HG02588 (cell line): ENCODE results near the gene CYP4F11.
"Not testable (repeated sequence)": the region's sequence is repeated elsewhere in the genome, so short reads cannot be mapped to it uniquely, and the experiment has no call there.

Experiments used
- ATAC-seq: cut with Tn5 transposase; IDR thresholded peaks from one replicate; pipeline ENCODE4 v1.9.1; 2021; ENCODE audit warnings: mild to moderate bottlenecking, moderate library complexity; ENCODE audit not compliant: unreplicated experiment

Gene CYP4F11

DNA sequence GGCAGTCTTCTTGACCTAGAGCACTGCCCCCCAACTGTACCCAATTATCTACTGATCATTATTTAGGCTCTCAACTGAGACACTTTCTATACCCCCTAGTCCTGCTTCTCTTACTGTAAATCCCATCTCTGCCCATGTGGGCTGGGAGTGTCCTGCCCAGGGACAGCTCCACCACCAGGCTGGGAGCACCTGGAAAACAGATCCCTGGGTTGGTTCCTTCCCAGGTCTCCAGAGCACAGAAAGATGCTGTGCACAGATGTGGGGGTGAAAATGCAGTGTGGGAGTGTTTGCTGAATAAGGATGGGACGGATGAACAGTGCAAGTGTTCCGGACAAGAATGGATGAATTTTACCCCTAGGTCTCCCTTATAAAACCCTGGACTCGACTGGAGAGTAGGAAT is 49.2 kb downstream of the CYP4F11 start:
- ATAC-seq: no peak

DNA sequence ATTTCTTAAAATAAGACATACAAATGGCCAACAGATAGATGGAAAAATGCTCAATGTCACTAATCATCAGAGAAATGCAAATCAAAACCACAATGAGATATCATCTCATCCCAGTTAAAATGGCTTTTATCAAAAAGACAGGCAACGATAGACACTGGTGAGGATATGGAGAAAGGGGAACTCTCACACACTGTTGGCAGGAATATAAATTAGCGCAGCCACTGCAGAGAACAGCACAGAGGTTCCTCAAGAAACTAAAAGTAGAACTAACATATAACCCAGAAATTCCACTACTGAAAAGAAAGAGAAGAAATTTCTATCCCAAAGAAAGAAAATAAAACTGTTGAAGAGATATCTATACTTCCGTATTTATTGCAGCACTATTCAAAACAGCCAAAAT is 51.0 kb downstream of the CYP4F11 start:
- not testable (repeated sequence) for ATAC-seq

DNA sequence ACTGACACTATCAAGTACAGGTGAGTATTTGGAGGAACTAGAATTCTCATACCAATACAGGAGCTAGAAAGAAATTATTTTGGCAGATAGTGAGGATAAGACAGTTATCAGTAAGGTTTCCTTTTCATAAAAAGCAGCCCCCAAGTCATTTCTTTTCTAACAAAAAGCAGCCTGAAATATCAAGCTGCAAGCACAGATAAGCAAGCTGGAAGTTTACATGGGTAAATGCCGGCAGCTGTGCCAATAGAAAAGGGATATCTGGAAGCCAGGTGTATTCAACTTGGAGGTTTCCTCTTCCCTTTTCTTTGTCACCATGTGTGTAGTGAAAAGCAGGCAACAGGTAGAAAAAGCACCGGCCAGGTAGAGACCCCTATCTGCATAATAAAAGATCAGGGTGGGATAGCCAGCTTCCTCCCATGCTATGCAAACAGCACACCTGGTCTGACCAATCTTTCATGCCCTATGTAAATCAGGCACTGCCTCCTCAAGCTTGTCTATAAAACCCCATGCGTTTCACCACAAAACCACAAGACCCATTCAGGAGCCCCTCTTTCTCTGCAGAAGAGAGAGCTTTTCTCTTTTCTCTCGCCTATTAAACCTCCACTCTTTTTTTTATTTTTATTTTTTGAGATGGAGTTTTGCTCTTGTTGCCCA is 59.4 kb downstream of the CYP4F11 start:
- no peak for ATAC-seq

DNA sequence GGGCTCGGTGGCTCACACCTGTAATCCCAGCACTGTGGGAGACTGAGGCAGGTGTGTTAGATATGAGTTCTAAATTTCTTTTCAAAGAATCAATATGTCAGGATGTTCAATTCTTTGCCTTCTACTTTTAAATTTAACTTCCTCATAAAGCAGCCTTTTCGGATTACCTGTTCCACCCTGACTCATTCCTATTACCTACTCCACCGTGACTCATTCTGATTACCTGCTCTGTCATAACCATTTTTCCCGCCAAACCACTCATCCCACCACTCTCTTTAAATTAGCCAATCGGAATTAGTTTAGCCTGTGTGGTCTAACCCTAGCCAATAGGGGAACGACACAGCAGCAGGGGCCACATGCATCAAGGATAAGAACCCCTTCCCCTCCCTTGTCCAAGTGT is 60.6 kb downstream of the CYP4F11 start:
- not testable (repeated sequence) for ATAC-seq

DNA sequence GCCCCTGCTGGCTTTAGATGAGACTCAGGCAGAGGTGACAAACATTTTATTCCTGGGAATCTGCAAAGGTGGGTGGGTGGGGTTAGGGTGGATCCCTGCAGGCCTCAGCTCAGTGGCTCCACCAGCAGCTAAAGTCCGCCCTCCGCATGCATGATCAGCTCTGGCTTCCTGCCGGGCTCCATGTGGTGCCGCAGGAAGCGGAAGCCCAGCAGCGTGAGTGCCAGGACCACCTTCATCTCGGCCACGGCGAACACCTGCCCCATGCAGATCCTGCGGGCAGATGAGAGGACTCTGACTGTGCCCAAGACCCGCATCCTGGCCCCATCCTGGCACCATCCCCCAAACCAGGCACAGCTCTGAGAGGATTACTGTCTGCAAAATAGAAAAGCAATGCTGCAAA is 62.8 kb downstream of the CYP4F11 start:
- no peak for ATAC-seq

DNA sequence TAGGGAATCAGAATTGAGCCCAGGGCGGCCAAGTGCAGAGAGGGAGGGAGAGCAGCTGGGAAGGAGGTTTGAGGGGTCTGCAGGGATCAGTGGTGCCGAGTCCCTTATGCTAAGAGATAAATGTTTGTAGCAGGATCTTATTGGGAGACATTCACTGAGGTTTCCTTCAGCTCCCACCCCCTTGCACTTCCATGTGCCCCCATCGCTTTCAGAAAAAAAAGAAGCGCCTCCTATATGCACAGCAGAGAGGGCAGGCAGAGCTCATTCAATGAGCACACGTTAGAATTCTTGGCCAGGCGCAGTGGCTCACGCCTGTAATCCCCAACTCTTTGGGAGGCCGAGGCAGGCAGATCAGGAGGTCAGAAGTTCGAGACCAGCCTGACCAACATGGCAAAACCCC is 64.5 kb downstream of the CYP4F11 start:
- ATAC-seq: no peak

DNA sequence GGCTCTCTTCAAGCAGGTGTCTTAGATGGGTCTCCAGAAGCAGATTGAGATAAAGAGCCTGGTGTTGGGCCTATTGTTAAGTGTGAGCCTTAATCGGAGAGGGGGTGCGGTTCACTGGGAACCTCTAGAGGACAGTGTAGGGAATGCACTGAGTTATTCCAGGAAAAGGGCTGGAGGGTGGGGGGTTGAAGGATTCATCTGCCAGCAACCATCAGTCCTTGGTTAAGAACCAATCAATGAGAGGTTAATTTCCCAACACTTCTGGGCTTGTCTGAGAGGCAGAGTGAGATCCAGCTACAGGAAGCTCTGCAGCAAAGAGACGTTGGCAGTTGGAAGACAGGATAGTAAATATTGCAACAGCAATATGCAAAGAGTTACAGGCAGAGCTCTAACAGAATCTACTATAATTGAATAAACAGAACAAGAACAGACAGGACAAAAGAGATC is 65.2 kb downstream of the CYP4F11 start:
- no peak for ATAC-seq

DNA sequence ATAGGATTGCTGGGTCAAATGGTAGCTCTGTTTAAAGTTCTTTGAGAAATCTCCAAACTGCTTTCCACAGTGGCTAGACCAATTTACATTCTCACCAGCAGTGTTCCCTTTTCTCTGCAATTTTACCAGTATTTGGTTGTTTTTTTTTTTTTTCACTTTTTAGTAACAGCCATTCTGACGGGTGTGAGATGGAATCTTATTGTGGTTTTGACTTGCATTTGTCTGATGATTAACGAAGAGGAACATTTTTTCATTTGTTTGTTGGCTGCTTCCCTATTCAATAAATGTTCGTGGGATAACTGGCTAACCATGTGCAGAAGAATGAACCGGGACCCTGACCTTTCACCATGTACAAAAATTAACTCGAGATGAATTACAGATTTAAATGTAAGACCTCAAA is 67.7 kb downstream of the CYP4F11 start:
- no peak for ATAC-seq

DNA sequence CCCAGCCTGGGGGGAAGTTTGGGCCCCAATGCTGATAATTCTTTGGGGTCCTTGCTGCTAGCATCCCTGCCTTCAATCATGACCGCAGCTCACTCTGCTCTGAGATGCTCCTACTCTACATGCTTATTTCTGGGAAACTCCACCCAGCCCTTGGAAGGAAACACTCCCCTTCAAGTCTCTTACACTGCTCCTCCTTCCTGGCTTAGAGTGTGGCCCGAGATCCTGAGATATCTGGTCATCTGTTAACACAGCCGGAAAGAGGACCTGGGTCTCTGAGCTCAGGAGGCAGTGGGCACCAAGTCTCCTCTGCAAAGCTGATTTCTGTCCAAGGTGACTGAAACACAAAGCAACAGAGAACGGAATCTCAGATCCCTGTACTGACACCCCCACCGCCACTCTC is 69.5 kb downstream of the CYP4F11 start:
- ATAC-seq: no peak

DNA sequence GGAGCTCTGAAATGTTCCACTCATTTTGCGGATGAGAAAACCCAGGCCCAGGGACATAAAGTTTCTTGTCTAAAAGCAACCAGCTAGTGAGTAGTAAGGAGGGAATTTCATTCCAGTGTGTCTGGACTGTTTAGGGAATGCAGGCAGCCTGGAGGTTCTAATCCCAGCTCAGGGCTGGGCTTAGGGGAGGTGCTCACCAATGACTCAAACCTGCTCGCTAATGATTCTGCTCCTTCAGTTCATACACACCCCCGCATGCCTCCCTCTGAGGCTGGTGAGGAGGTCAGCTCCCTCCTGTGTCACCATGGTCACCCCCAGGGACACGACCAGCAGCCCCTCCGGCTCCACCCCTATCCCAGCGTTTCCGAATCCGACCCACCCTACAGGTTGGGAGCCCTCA is 71.1 kb downstream of the CYP4F11 start:
- no peak for ATAC-seq

DNA sequence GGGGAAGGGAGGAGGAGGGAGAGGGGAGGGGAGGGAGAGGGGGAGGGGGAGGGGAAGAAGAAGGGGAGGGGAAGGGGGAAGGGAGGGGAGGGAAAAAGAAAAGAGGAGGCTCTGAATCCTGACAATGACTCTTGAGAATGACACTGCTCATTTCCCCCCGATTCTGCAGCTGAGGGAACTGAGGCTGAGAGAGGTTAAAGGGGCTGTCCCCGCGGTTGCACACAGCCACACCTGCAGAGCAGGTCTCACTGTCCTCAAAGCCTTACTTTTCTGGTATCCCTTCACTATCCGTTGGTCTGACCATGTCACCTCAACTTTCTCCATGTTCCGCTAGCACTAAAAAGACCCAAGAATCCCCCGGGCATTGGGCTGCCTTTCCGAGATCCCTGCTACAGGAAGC is 71.9 kb downstream of the CYP4F11 start:
- ATAC-seq: no peak
